Choroid plexus epithelial cell (primary cell): Measurements from ENCODE around the gene OLFML2B.

Experiments used
- DNase-seq: peaks from one replicate; pipeline ENCODE4 v3.0.0-alpha.2; 2010; ENCODE audit warnings: low read depth
- H3K4me3 ChIP-seq: 2 replicates; pipeline ENCODE4 v1.5.1; 2011; ENCODE audit warnings: low read depth, mild to moderate bottlenecking, control low read depth, low read length, moderate library complexity
- TF ChIP-seq, protein P1 (sequence below): conservative IDR thresholded peaks from 2 replicates; pipeline ENCODE4 v1.5.1; 2011; ENCODE audit warnings: low read depth, mild to moderate bottlenecking, control low read depth, inconsistent platforms, low read length, moderate library complexity

OLFML2B gene

DNA sequence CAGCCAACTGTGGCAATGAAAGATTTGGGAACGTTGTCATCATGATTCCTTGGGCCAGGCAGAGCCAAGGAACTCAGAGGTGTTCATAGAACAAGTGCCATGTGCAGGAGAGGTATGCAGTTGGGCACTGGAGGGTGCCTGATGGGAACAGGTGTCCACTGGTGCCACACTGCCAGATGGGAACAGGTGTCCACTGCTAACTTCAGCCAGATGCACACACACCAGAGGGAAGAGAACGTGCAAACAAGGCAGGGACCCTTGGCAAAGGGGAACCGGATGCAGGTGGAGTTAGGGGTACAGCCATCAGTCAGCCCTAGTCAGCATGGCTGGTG, 13.5 kb downstream of the OLFML2B start:
- no peak for DNase-seq
- TF ChIP-seq, protein P1, sequence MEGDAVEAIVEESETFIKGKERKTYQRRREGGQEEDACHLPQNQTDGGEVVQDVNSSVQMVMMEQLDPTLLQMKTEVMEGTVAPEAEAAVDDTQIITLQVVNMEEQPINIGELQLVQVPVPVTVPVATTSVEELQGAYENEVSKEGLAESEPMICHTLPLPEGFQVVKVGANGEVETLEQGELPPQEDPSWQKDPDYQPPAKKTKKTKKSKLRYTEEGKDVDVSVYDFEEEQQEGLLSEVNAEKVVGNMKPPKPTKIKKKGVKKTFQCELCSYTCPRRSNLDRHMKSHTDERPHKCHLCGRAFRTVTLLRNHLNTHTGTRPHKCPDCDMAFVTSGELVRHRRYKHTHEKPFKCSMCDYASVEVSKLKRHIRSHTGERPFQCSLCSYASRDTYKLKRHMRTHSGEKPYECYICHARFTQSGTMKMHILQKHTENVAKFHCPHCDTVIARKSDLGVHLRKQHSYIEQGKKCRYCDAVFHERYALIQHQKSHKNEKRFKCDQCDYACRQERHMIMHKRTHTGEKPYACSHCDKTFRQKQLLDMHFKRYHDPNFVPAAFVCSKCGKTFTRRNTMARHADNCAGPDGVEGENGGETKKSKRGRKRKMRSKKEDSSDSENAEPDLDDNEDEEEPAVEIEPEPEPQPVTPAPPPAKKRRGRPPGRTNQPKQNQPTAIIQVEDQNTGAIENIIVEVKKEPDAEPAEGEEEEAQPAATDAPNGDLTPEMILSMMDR = no peak
- no peak overlapping the region for H3K4me3 ChIP-seq

DNA sequence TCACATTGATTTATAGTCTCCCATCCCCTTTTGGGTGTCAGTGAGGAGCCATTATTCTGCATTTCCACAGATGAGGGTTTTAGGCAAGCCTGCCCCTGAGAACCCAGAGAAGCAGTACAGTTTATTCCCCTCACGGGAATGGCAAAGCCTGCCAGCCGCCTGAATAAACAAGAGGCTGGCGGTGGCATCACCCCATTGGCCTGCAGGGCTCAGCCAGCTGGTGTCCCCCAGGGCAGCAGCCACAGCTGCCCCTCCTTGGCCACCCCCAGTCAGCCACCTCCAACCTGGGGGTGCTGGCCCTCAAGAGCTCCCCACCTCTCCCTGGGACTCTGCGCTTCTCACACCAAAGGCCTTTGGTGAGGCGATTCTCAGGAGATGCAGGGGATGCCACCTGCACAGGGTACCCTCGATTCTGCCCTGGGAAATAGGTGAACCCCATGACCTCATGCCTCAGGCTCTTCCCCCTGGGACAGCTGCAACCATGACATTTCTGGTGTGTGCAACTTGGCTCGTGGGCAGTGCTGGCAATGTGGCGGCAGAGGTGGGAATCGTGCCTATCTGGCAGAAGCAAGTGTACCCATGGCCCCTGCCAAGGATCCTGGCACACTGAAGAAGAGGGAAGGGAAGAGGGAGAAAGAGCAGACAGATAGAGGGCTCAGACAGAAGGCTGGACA, 14.0 kb downstream of the OLFML2B start:
- H3K4me3 ChIP-seq = no peak overlapping the region
- no peak for DNase-seq
- TF ChIP-seq, protein P1 = no peak

DNA sequence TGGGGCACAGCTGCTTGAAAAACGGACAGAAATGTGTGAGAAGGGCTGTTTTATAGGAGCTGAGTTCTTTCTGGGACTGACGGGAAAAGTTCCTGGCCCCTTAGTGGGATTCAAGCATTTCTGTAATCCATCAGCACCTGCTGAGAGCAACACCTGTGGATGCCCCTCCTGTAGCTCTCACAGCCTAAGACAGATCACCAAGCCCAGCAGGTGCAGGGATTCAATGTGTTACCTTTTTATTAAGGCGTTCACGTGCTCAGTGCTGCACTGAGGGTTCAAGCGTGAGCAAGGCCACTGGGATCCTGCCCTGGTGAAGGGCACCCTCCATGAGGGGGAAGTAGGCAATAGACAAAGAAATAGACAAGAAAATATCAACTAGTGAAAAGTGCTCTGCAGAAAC, 14.9 kb downstream of the OLFML2B start:
- no peak overlapping the region for H3K4me3 ChIP-seq
- TF ChIP-seq, protein P1 = no peak
- DNase-seq = no peak

DNA sequence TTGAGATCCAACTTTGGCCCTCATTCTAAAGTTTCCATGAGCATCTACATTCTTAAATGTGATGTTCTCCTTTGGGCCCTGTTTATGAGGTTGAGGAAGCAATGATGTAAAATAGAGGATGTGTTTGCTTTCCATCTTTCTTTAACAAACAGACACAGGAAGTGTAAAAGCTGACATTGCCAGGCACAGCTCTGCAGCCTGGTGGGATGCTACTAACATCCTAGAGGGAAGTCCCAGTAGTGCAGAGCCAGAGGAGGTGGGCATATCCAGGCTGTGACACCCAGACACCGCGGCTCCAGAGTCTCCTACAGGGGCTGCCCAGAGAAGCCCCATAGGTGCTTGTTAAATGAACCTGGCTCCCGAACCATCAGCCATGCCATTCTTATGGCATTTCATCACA, 16.2 kb downstream of the OLFML2B start:
- TF ChIP-seq, protein P1 = no peak
- DNase-seq = no peak
- no peak overlapping the region for H3K4me3 ChIP-seq

DNA sequence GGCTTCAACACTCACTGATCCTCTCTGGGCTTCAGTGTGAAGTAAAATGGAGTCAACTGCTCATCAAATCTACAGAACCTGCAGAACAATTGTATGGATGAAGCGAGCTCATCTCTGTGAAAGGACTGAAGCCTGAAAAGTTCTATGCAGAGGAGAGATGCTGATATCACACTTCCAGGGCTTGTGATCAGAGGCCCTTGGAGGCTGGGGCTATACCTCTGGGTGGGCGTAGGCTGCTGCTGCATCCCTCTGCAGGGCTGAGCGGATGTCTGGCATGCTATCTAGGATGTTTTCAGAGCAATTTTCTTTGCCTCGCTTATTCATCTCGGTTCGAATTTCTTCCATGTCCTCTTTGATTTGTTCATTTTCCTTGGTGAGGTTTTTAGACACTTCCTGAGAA, 17.6 kb downstream of the OLFML2B start:
- no peak for DNase-seq
- TF ChIP-seq, protein P1 = no peak
- no peak overlapping the region for H3K4me3 ChIP-seq

DNA sequence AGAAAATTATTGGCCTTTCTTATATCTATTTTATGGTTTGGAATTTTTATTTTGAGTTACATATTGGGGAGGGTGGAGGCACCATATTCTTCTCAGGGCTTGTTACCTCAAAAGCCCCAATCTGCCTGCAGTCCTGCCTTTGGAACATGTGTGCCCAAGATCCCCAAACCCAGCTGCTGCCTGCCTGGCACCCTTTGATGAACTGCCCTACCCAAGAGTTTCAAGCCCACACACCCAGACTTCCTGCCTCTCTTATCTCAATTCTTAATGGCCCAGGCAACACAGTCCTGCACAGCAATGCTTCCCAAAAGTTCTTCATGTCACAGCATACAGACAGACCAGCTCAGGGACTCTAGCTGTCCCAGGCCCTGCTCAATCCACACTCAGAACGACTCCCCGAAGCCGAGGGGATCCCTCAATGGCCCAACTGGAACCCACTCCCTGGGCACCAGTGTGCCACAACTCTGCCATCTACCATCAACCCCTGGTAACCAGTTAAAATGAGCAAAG, 19.2 kb downstream of the OLFML2B start:
- no peak overlapping the region for H3K4me3 ChIP-seq
- no peak for DNase-seq
- TF ChIP-seq, protein P1 = no peak

DNA sequence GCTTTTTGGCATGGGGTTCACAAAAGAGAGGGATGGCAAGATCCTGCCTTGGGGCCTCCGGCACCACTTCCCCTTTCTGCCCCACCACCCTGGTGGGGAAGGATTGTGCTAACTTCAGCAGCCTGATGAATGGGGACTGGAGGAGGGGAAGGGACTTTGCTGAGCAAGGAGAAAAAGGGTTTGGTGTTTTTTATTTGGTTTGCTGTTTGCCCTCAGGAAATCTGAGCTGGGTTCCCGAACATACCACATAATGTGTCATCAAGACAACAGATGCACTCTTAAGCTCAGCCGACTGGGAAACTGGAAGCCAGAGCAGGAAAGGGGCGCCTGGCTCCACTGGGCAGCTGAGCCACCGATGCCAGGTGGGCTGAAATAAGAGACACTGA, 19.8 kb downstream of the OLFML2B start:
- TF ChIP-seq, protein P1 = no peak
- DNase-seq = peak; percentile 84
- H3K4me3 ChIP-seq = no peak overlapping the region
